HCT116 (cell line): ENCODE results near the gene XRN1. TPM values are rescaled to one million over a fixed set of nuclear protein-coding genes. Genes with fewer than 3 reads are reported as not detected.

ENCODE experiments used
- ATAC-seq: fragments of 200-7000 bp; cut with Tn5 transposase; 2 replicates; pipeline ENCODE4 v1.9.1; 2020; ENCODE audit warnings: mild to moderate bottlenecking, moderate library complexity
- BruUV-seq: library from RNA; stranded (reverse); fragments of 400-500 nt; replicated peaks from 2 replicates; lab custom pipeline; 2021; lab: Mats Ljungman, UMichigan
- CTCF ChIA-PET: fragments of 300-600 bp; sonication (Branson Sonifier 250); formaldehyde crosslinking; loops from one replicate; lab custom pipeline; 2021; ENCODE audit warnings: antibody characterized with exemption; lab: Charles Lee
- POLR2A ChIA-PET: fragments of 300-600, 350-600 bp; sonication (Branson Sonifier 250); formaldehyde crosslinking; loops from one replicate; lab custom pipeline; 2021; ENCODE audit warnings: antibody characterized with exemption; lab: Charles Lee
- RAD21 ChIA-PET, 2 experiments: fragments of 300-600 bp; sonication (Branson Sonifier 250); formaldehyde crosslinking; loops; one replicate each; lab custom pipeline; 2023; ENCODE audit warnings: low total read pairs in 2 of 2; ENCODE audit not compliant: uncharacterized antibody in 2 of 2, unreplicated experiment in 2 of 2, low non-redundant PET in 1 of 2; lab: Charles Lee
- DNase-seq: peaks from one replicate; pipeline ENCODE4 v3.0.0-alpha.2; 2010; ENCODE audit warnings: low read depth, low spot score
- H2AFZ ChIP-seq: fragments of 200-600 bp; shearing (Covaris generic), sonication (generic); 2 replicates; pipeline ENCODE4 v1.6.1; 2017; ENCODE audit warnings: low read depth, mixed run types, mixed read lengths, antibody characterized with exemption, low read length; ENCODE audit not compliant: poor library complexity, severe bottlenecking
- H3K27ac ChIP-seq: 2 replicates; pipeline ENCODE4 v1.5.1; 2012; ENCODE audit warnings: low read depth, low read length
- H3K27me3 ChIP-seq: fragments of 200-600 bp; sonication (generic); 2 replicates; pipeline ENCODE4 v1.6.1; 2016; ENCODE audit warnings: mixed run types, low read length, mixed read lengths; ENCODE audit not compliant: insufficient read depth
- H3K36me3 ChIP-seq, 2 experiments: fragments of 200-500 bp in 1 of 2; fragments of 200-600 bp in 1 of 2; sonication (Bioruptor generic) in 1 of 2; sonication (generic) in 1 of 2; 2 replicates each; pipeline versions ENCODE4 v1.5.1 to v1.6.1; 2014 to 2016; ENCODE audit warnings: low read length in 2 of 2, inconsistent platforms in 1 of 2, mixed read lengths in 1 of 2, mixed run types in 1 of 2; ENCODE audit not compliant: insufficient read depth in 2 of 2, control insufficient read depth in 1 of 2
- H3K4me1 ChIP-seq, 2 experiments: fragments of 200-600 bp in 1 of 2; sonication (generic) in 1 of 2; 2 replicates each; pipeline versions ENCODE4 v1.5.1 to v1.6.1; 2012 to 2017; ENCODE audit warnings: low read length in 2 of 2, inconsistent platforms in 1 of 2, mild to moderate bottlenecking in 1 of 2, mixed read lengths in 1 of 2, mixed run types in 1 of 2, moderate library complexity in 1 of 2; ENCODE audit not compliant: insufficient read depth in 2 of 2, control insufficient read depth in 1 of 2
- H3K4me2 ChIP-seq: fragments of 200-600 bp; sonication (generic); 2 replicates; pipeline ENCODE4 v1.6.1; 2017; ENCODE audit warnings: mixed run types, low read length, mixed read lengths
- H3K4me3 ChIP-seq, 2 experiments: fragments of 200-600 bp in 1 of 2; sonication (generic) in 1 of 2; replicated peaks in 1 of 2; 2 replicates each; pipeline ENCODE4 v1.5.1; 2011 to 2016; ENCODE audit warnings: low read length in 2 of 2, control low read depth in 1 of 2, low read depth in 1 of 2, mild to moderate bottlenecking in 1 of 2, mixed read lengths in 1 of 2, mixed run types in 1 of 2
- H3K79me2 ChIP-seq: fragments of 200-600 bp; sonication (generic); 2 replicates; pipeline ENCODE4 v1.6.1; 2017; ENCODE audit warnings: mild to moderate bottlenecking, mixed run types, low read length, moderate library complexity, mixed read lengths; ENCODE audit not compliant: insufficient read depth
- H3K9ac ChIP-seq: fragments of 200-600 bp; sonication (generic); 2 replicates; pipeline ENCODE4 v1.6.1; 2016; ENCODE audit warnings: low read length, mixed read lengths
- H3K9me2 ChIP-seq: fragments of 200-600 bp; sonication (generic), shearing (Covaris generic); 2 replicates; pipeline ENCODE4 v1.6.1; 2017; ENCODE audit warnings: mixed run types, mild to moderate bottlenecking, moderate library complexity; ENCODE audit not compliant: insufficient read depth
- H3K9me3 ChIP-seq, 2 experiments: fragments of 200-500 bp in 1 of 2; fragments of 200-600 bp in 1 of 2; sonication (Bioruptor generic) in 1 of 2; sonication (generic) in 1 of 2; 2 replicates each; pipeline ENCODE4 v1.6.1; 2014 to 2017; ENCODE audit warnings: low read length in 2 of 2, mixed read lengths in 2 of 2, inconsistent platforms in 1 of 2, low read depth in 1 of 2, mild to moderate bottlenecking in 1 of 2, mixed run types in 1 of 2, moderate library complexity in 1 of 2; ENCODE audit not compliant: control insufficient read depth in 1 of 2, insufficient read depth in 1 of 2
- H4K20me1 ChIP-seq: fragments of 200-600 bp; sonication (generic), shearing (Covaris generic); 2 replicates; pipeline ENCODE4 v1.6.1; 2017; ENCODE audit warnings: mixed run types, mild to moderate bottlenecking, moderate library complexity; ENCODE audit not compliant: insufficient read depth
- CEBPB ChIP-seq: IDR thresholded peaks from 2 replicates; pipeline ENCODE4 v1.6.1; 2012; ENCODE audit warnings: low read depth
- EGR1 ChIP-seq: IDR thresholded peaks from 2 replicates; pipeline ENCODE4 v1.6.1; 2012; ENCODE audit warnings: low read depth
- ELF1 ChIP-seq: IDR thresholded peaks from 2 replicates; pipeline ENCODE4 v1.6.1; 2012; ENCODE audit warnings: low read depth, borderline replicate concordance
- EZH2phosphoT487 ChIP-seq: fragments of 200-600 bp; IDR thresholded peaks from 2 replicates; pipeline ENCODE4 v1.6.1; 2018; ENCODE audit warnings: antibody characterized with exemption, borderline replicate concordance
- POLR2AphosphoS5 ChIP-seq: IDR thresholded peaks from 2 replicates; pipeline ENCODE4 v1.6.1; 2011; ENCODE audit warnings: mild to moderate bottlenecking, low read depth, low read length, moderate library complexity
- RAD21 ChIP-seq: IDR thresholded peaks from 2 replicates; pipeline ENCODE4 v1.6.1; 2012; ENCODE audit warnings: low read depth, mild to moderate bottlenecking
- REST ChIP-seq: IDR thresholded peaks from 2 replicates; pipeline ENCODE4 v1.6.1; 2012; ENCODE audit warnings: low read depth
- SIN3A ChIP-seq: IDR thresholded peaks from 2 replicates; pipeline ENCODE4 v1.6.1; 2012; ENCODE audit warnings: low read depth
- TCF7L2 ChIP-seq: IDR thresholded peaks from 2 replicates; pipeline ENCODE4 v1.7.0; 2011; ENCODE audit warnings: borderline replicate concordance, inconsistent platforms; ENCODE audit not compliant: insufficient read depth, insufficient read length; ENCODE audit errors: extremely low read depth
- YY1 ChIP-seq: IDR thresholded peaks from 2 replicates; pipeline ENCODE4 v1.6.1; 2011; ENCODE audit warnings: low read length, low read depth, moderate library complexity, mild to moderate bottlenecking; ENCODE audit not compliant: insufficient replicate concordance; ENCODE audit errors: extremely low read depth
- ZBTB33 ChIP-seq: IDR thresholded peaks from 2 replicates; pipeline ENCODE4 v1.6.1; 2011; ENCODE audit warnings: mild to moderate bottlenecking, low read length, moderate library complexity; ENCODE audit not compliant: insufficient replicate concordance; ENCODE audit errors: extremely low read depth
- ZFX ChIP-seq: fragments of 450-650 bp; IDR thresholded peaks from 2 replicates; pipeline ENCODE4 v1.6.1; 2017
- intact Hi-C: fragments of 100-400 bp; cut with micrococcal nuclease; formaldehyde crosslinking; loops from 2 replicates; pipeline ENCODE4 v1.10.0; 2022
- total RNA-seq: library from RNA; stranded (reverse); gene quantifications from one replicate; pipeline ENCODE4 v1.2.1, GENCODE V29; 2021; ENCODE audit not compliant: unreplicated experiment

XRN1 gene
- total RNA-seq, 1 experiment from 2014 or later, result 21.3 TPM

GRCh38 chr3:142470826-142471225, 23.0 kb upstream of the XRN1 start:
- Histone ChIP-seq H3K4me3 (no peak overlapping the region), H3K9me2 (no peaks in the 10 kb centered on the region), H3K27ac (no peak overlapping the region), H3K9ac (no peak overlapping the region), H4K20me1 (no peaks in the 10 kb centered on the region), H3K4me1 (no peaks in the 10 kb centered on the region), H3K4me2 (no peak overlapping the region), H2AFZ (no peak overlapping the region), H3K36me3 (no peaks in the 10 kb centered on the region), H3K9me3 (no peaks in the 10 kb centered on the region), H3K27me3 (no peaks in the 10 kb centered on the region), H3K79me2 (no peaks in the 10 kb centered on the region)
- intact Hi-C loops, result no loop called here
- TF ChIP-seq ELF1 (no peak), EZH2phosphoT487 (no peak), RAD21 (no peak), CEBPB (no peak), REST (no peak), TCF7L2 (no peak), YY1 (no peak), POLR2AphosphoS5 (no peak), SIN3A (no peak), ZBTB33 (no peak), EGR1 (no peak), ZFX (no peak)
- no TSS peak for BruUV-seq
- ChIA-PET POLR2A (no interaction called here), CTCF (no interaction called here), RAD21 (no interaction called here)
- DNase-seq (no peak), ATAC-seq (no peak)
